Measurements from ENCODE around the gene TMEM106C. TPM values are rescaled to one million over a fixed set of nuclear protein-coding genes. Genes with fewer than 3 reads are reported as not detected.

The TMEM106C gene
- total and polyA plus RNA-seq, 4 donors = 16.2 to 57.8 (median 25.2) TPM

DNA sequence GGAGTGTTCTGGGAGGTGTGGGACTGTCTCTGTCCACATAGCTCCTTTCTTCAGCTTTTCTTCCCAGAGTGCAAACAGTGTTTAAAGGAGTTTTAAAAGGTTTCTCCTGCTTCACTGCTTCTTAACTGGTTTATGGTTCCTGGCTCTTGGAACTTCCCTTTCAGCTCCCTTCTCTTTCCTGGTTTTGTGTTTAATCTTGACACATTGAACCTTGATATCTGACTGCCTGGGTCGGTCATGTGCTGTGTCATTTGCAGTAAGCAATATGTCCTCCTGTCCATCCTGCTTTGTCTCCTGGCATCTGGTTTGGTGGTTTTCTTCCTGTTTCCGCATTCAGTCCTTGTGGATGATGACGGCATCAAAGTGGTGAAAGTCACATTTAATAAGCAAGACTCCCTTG, 2.2 kb downstream of the TMEM106C start:
- no peak overlapping the region for H3K27ac ChIP-seq (ENCODE audit: low read depth in 1 of 2, low read length in 2 of 2)
- TF ChIP-seq HNF4A (conservative IDR thresholded peaks at IDR 0.05) = peak; percentile 33 to 35
- peak; percentile 25 for TF ChIP-seq SP1 (IDR thresholded peaks at IDR 0.05)
- TF ChIP-seq, protein P1, sequence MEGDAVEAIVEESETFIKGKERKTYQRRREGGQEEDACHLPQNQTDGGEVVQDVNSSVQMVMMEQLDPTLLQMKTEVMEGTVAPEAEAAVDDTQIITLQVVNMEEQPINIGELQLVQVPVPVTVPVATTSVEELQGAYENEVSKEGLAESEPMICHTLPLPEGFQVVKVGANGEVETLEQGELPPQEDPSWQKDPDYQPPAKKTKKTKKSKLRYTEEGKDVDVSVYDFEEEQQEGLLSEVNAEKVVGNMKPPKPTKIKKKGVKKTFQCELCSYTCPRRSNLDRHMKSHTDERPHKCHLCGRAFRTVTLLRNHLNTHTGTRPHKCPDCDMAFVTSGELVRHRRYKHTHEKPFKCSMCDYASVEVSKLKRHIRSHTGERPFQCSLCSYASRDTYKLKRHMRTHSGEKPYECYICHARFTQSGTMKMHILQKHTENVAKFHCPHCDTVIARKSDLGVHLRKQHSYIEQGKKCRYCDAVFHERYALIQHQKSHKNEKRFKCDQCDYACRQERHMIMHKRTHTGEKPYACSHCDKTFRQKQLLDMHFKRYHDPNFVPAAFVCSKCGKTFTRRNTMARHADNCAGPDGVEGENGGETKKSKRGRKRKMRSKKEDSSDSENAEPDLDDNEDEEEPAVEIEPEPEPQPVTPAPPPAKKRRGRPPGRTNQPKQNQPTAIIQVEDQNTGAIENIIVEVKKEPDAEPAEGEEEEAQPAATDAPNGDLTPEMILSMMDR (IDR thresholded peaks at IDR 0.05; ENCODE audit: low read depth, low read length, missing input control) = no peak
- no peak for TF ChIP-seq EGR1 (IDR thresholded peaks at IDR 0.05; ENCODE audit: low read depth in 2 of 2)
- peaks cover 0 to 9% (median under 1%) of the 10 kb centered on the region in 4 donors for H3K36me3 ChIP-seq (ENCODE audit: control insufficient read depth in 4 of 4, insufficient read depth in 3 of 4, low read depth in 1 of 4, low read length in 3 of 4)
- DNase-seq (ENCODE audit: low spot score) = no peak
- H3K9me3 ChIP-seq (ENCODE audit: control insufficient read depth in 4 of 4, low read length in 3 of 4) = no peaks in the 10 kb centered on the region
- H3K4me1 ChIP-seq (ENCODE audit: control insufficient read depth in 4 of 4, insufficient read depth in 4 of 4, low read length in 3 of 4) = peaks cover 0 to 8% (median 6%) of the 10 kb centered on the region in 4 donors
- 68% methylated on average over 3 of the region's 3 CpGs for WGBS
- no peaks in the 10 kb centered on the region for H3K27me3 ChIP-seq (ENCODE audit: control insufficient read depth in 4 of 4, insufficient read depth in 4 of 4, low read length in 3 of 4)
- no peak overlapping the region for H3K4me3 ChIP-seq (ENCODE audit: low read depth in 1 of 3, low read length in 3 of 3)
- no peak overlapping the region for H3K9ac ChIP-seq (ENCODE audit: low read depth in 1 of 2, low read length in 2 of 2)

- Histone ChIP-seq H3K36me3 (ENCODE audit: control insufficient read depth in 4 of 4, insufficient read depth in 3 of 4, low read depth in 1 of 4, low read length in 3 of 4) (peaks cover 0 to 9% (median under 1%) of the 10 kb centered on the region in 4 donors), H3K27ac (ENCODE audit: low read depth in 1 of 2, low read length in 2 of 2) (no peak overlapping the region), H3K9ac (ENCODE audit: low read depth in 1 of 2, low read length in 2 of 2) (no peak overlapping the region), H3K4me1 (ENCODE audit: control insufficient read depth in 4 of 4, insufficient read depth in 4 of 4, low read length in 3 of 4) (peaks cover 0 to 8% (median 6%) of the 10 kb centered on the region in 4 donors), H3K4me3 (ENCODE audit: low read depth in 1 of 3, low read length in 3 of 3) (no peak overlapping the region), H3K9me3 (ENCODE audit: control insufficient read depth in 4 of 4, low read length in 3 of 4) (no peaks in the 10 kb centered on the region), H3K27me3 (ENCODE audit: control insufficient read depth in 4 of 4, insufficient read depth in 4 of 4, low read length in 3 of 4) (no peaks in the 10 kb centered on the region)
- WGBS = 69% methylated on average over 5 of the region's 5 CpGs
- DNase-seq (ENCODE audit: low spot score) = no peak
- TF ChIP-seq EGR1 (IDR thresholded peaks at IDR 0.05; ENCODE audit: low read depth in 2 of 2) = no peak
- no peak for TF ChIP-seq FOXA1 (IDR thresholded peaks at IDR 0.05)
- no peak for TF ChIP-seq FOXA2 (IDR thresholded peaks at IDR 0.05)
- TF ChIP-seq, protein P2, sequence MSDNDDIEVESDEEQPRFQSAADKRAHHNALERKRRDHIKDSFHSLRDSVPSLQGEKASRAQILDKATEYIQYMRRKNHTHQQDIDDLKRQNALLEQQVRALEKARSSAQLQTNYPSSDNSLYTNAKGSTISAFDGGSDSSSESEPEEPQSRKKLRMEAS (IDR thresholded peaks at IDR 0.05) = no peak
- TF ChIP-seq SP1 (IDR thresholded peaks at IDR 0.05) = no peak
- no peak for TF ChIP-seq NR2F2 (IDR thresholded peaks at IDR 0.05)
- TF ChIP-seq GABPA (IDR thresholded peaks at IDR 0.05 in 1 of 2, conservative IDR thresholded peaks at IDR 0.05 in 1 of 2) = no peak
- TF ChIP-seq JUND (IDR thresholded peaks at IDR 0.05) = no peak
- no peak for TF ChIP-seq RXRA (IDR thresholded peaks at IDR 0.05)
- no peak for TF ChIP-seq YY1 (IDR thresholded peaks at IDR 0.05)
- TF ChIP-seq HNF4A (conservative IDR thresholded peaks at IDR 0.05) = no peak
- TF ChIP-seq HNF4G (IDR thresholded peaks at IDR 0.05) = no peak
- TF ChIP-seq ATF3 (IDR thresholded peaks at IDR 0.05) = no peak
- TF ChIP-seq, protein P1 (IDR thresholded peaks at IDR 0.05; ENCODE audit: low read depth, low read length, missing input control) = no peak
- no peak for TF ChIP-seq TAF1 (conservative IDR thresholded peaks at IDR 0.05)
These were observed 4.3 kb downstream of the TMEM106C start for GRCh38 chr12:47967461-47968321.

Data from liver (tissue), 9 donors.